ENCODE data around the gene ATP1A1.

ATP1A1 gene

GRCh38 chr1:116401646-116402176 is 28.7 kb downstream of the ATP1A1 start:
- Histone ChIP-seq H3K36me3 (ENCODE audit: control insufficient read depth in 2 of 2, insufficient read depth in 2 of 2, low read length in 2 of 2) (peaks cover 98 to 100% of the 10 kb centered on the region in 2 donors), H3K4me1 (ENCODE audit: control insufficient read depth in 2 of 2, insufficient read depth in 2 of 2, low read length in 2 of 2) (no peaks in the 10 kb centered on the region)

DNA sequence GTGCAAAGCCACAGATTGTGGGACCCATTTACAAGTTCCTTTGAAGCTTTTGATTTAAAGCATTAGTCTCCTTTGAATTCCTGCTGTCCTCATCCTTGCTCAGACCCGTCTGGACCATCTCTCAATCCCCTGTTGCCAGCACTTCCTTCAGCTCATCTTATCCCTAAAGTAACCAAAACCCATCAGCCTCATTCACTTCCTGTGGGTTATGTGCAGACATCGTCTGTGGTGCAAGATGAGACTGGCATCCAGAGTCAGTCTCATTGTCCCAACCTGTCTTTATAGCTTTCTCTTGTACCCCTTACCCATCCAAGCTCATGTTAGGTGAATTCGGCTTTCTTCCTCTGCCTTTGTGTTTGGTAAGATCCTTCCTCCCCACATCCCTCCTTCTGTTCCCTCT is 29.3 kb downstream of the ATP1A1 start:
- Histone ChIP-seq H3K4me1 (ENCODE audit: control insufficient read depth in 2 of 2, insufficient read depth in 2 of 2, low read length in 2 of 2) (no peaks in the 10 kb centered on the region), H3K27ac (ENCODE audit: low read depth in 2 of 2, low read length in 2 of 2) (no peak overlapping the region), H3K4me3 (ENCODE audit: low read length in 2 of 2) (no peak overlapping the region), H3K27me3 (ENCODE audit: control insufficient read depth in 2 of 2, insufficient read depth in 2 of 2, low read length in 2 of 2) (no peaks in the 10 kb centered on the region), H3K9me3 (ENCODE audit: control insufficient read depth in 2 of 2, low read length in 2 of 2) (no peaks in the 10 kb centered on the region), H3K36me3 (ENCODE audit: control insufficient read depth in 2 of 2, insufficient read depth in 2 of 2, low read length in 2 of 2) (peaks cover 96 to 100% of the 10 kb centered on the region in 2 donors), H3K9ac (ENCODE audit: low read depth in 1 of 2, low read length in 2 of 2) (no peak overlapping the region)

More at GRCh38 chr1:116401646-116402176, 28.7 kb downstream of the ATP1A1 start:
- Histone ChIP-seq H3K4me3 (ENCODE audit: low read length in 2 of 2) (no peak overlapping the region), H3K9ac (ENCODE audit: low read depth in 1 of 2, low read length in 2 of 2) (no peak overlapping the region), H3K27ac (ENCODE audit: low read depth in 2 of 2, low read length in 2 of 2) (no peak overlapping the region), H3K9me3 (ENCODE audit: control insufficient read depth in 2 of 2, low read length in 2 of 2) (no peaks in the 10 kb centered on the region), H3K27me3 (ENCODE audit: control insufficient read depth in 2 of 2, insufficient read depth in 2 of 2, low read length in 2 of 2) (no peaks in the 10 kb centered on the region)

- Histone ChIP-seq H3K27ac (ENCODE audit: low read depth in 2 of 2, low read length in 2 of 2) (no peak overlapping the region), H3K4me1 (ENCODE audit: control insufficient read depth in 2 of 2, insufficient read depth in 2 of 2, low read length in 2 of 2) (no peaks in the 10 kb centered on the region), H3K4me3 (ENCODE audit: low read length in 2 of 2) (no peak overlapping the region), H3K36me3 (ENCODE audit: control insufficient read depth in 2 of 2, insufficient read depth in 2 of 2, low read length in 2 of 2) (peaks cover 84 to 99% of the 10 kb centered on the region in 2 donors), H3K9me3 (ENCODE audit: control insufficient read depth in 2 of 2, low read length in 2 of 2) (no peaks in the 10 kb centered on the region), H3K27me3 (ENCODE audit: control insufficient read depth in 2 of 2, insufficient read depth in 2 of 2, low read length in 2 of 2) (no peaks in the 10 kb centered on the region), H3K9ac (ENCODE audit: low read depth in 1 of 2, low read length in 2 of 2) (no peak overlapping the region)
Measured at GRCh38 chr1:116403496-116404136, 30.6 kb downstream of the ATP1A1 start.

DNA sequence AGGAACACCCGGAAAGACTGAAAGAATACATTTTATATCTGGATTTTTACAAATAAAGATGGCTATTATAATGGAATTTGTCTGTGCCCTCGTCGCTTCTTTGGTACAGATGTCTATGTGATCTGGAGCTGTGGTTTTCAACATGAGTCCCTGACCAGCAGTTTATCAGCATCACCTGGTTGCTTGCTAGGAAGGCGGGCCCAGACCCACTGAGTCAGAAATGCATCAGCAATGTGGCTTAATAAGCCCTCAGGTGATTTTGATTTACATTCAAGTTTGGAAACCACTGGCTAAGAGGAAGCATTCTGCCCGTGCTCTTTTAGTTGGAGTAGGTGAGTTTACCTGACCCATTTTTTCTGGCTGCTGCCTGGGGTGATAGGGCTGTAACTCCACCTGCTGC is 31.7 kb downstream of the ATP1A1 start:
- H3K9ac ChIP-seq (ENCODE audit: low read depth in 1 of 2, low read length in 2 of 2) = no peak overlapping the region
- H3K4me3 ChIP-seq (ENCODE audit: low read length in 2 of 2) = no peak overlapping the region
- no peaks in the 10 kb centered on the region for H3K27me3 ChIP-seq (ENCODE audit: control insufficient read depth in 2 of 2, insufficient read depth in 2 of 2, low read length in 2 of 2)
- no peak overlapping the region for H3K27ac ChIP-seq (ENCODE audit: low read depth in 2 of 2, low read length in 2 of 2)
- H3K4me1 ChIP-seq (ENCODE audit: control insufficient read depth in 2 of 2, insufficient read depth in 2 of 2, low read length in 2 of 2) = no peaks in the 10 kb centered on the region
- H3K36me3 ChIP-seq (ENCODE audit: control insufficient read depth in 2 of 2, insufficient read depth in 2 of 2, low read length in 2 of 2) = peaks cover 73 to 99% of the 10 kb centered on the region in 2 donors
- no peaks in the 10 kb centered on the region for H3K9me3 ChIP-seq (ENCODE audit: control insufficient read depth in 2 of 2, low read length in 2 of 2)

DNA sequence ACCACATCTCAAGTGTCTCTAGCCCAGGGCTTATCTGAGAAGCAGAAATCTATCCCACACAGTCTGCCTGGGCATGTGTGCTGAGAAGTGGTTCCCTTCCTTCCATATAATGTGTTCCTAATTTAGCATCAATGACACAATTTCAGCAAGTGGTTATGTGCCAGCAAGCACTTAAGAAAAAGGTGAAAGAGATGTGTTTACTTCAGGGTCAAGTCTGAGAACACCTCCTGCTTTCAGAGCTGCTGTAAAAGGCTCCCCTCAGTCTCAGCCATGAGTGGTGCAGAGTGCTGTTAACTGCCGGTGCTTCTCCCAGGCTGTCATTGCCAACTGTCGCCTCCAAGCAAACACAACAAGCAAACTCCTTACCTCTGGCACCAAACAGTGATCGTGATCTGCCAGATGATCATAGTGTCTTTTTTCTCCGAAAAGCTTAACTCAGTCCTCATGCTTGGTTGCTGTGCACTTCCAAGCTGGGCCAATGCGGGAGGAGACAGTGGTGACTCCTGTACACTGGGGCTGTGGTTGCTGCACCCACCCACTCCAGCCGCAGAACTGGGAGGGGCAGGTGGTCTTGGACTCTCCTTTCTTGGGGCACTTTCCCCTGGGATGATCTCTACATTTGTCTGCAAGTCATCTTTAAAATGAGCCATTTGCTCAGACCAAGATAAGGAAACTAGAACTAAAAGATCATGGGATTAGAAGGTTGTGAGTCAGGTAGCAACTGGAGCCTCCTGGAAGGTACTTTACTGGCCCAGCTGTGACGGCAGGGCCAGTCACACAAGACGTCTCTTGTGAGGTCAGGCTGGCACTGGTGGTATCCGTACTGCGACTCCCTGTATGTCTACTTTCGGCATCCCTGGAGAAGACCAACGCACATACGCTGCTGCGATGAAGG is 32.4 kb downstream of the ATP1A1 start:
- H3K27me3 ChIP-seq (ENCODE audit: control insufficient read depth in 2 of 2, insufficient read depth in 2 of 2, low read length in 2 of 2) = no peaks in the 10 kb centered on the region
- H3K4me3 ChIP-seq (ENCODE audit: low read length in 2 of 2) = no peak overlapping the region
- H3K36me3 ChIP-seq (ENCODE audit: control insufficient read depth in 2 of 2, insufficient read depth in 2 of 2, low read length in 2 of 2) = peaks cover 65 to 93% of the 10 kb centered on the region in 2 donors
- H3K9me3 ChIP-seq (ENCODE audit: control insufficient read depth in 2 of 2, low read length in 2 of 2) = no peaks in the 10 kb centered on the region
- no peak overlapping the region for H3K9ac ChIP-seq (ENCODE audit: low read depth in 1 of 2, low read length in 2 of 2)
- no peak overlapping the region for H3K27ac ChIP-seq (ENCODE audit: low read depth in 2 of 2, low read length in 2 of 2)
- H3K4me1 ChIP-seq (ENCODE audit: control insufficient read depth in 2 of 2, insufficient read depth in 2 of 2, low read length in 2 of 2) = no peaks in the 10 kb centered on the region

DNA sequence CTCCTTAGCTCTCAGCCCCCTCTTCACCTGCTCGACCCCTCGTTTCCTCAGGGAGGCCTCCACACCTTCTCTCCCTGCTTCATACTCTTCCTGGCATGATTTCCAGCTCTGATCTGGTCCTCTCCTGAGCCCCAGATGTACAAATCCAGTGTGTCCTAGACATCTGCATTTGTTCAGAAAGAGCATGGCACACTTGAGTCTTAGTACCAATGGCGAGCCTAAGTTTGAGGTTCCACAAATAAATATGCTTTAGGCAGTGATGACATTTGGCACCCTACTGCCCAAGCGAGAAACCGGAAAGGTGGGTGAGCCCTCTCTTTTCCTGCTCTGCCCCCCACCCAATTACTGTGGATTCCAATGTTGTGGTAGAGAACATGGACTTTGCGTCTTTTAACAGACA is 34.0 kb downstream of the ATP1A1 start:
- no peak overlapping the region for H3K9ac ChIP-seq (ENCODE audit: low read depth in 1 of 2, low read length in 2 of 2)
- no peaks in the 10 kb centered on the region for H3K27me3 ChIP-seq (ENCODE audit: control insufficient read depth in 2 of 2, insufficient read depth in 2 of 2, low read length in 2 of 2)
- H3K36me3 ChIP-seq (ENCODE audit: control insufficient read depth in 2 of 2, insufficient read depth in 2 of 2, low read length in 2 of 2) = peaks cover 49 to 78% of the 10 kb centered on the region in 2 donors
- H3K4me3 ChIP-seq (ENCODE audit: low read length in 2 of 2) = no peak overlapping the region
- no peaks in the 10 kb centered on the region for H3K4me1 ChIP-seq (ENCODE audit: control insufficient read depth in 2 of 2, insufficient read depth in 2 of 2, low read length in 2 of 2)
- no peak overlapping the region for H3K27ac ChIP-seq (ENCODE audit: low read depth in 2 of 2, low read length in 2 of 2)
- no peaks in the 10 kb centered on the region for H3K9me3 ChIP-seq (ENCODE audit: control insufficient read depth in 2 of 2, low read length in 2 of 2)

DNA sequence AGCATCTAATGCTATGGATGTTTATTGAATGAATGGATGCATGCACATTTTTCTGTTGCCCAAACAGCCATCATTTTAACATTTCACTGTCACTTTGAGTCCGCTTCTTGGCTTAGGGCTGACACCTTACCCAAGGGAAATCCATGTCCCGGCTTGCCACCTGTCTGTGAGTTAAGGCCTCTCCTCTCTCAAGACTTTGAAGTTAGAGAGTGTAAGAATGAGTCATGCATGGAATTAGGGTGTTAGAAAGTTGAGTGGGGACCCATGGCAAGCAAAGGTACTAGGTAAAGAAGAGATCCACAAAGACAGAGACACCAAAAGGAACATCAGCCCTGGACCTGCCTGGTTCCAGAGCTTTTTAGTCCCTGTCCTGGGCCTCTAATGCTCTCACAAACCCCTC is 35.1 kb downstream of the ATP1A1 start:
- Histone ChIP-seq H3K4me1 (ENCODE audit: control insufficient read depth in 2 of 2, insufficient read depth in 2 of 2, low read length in 2 of 2) (no peaks in the 10 kb centered on the region), H3K9ac (ENCODE audit: low read depth in 1 of 2, low read length in 2 of 2) (no peak overlapping the region), H3K27me3 (ENCODE audit: control insufficient read depth in 2 of 2, insufficient read depth in 2 of 2, low read length in 2 of 2) (no peaks in the 10 kb centered on the region), H3K36me3 (ENCODE audit: control insufficient read depth in 2 of 2, insufficient read depth in 2 of 2, low read length in 2 of 2) (peaks cover 38 to 66% of the 10 kb centered on the region in 2 donors), H3K27ac (ENCODE audit: low read depth in 2 of 2, low read length in 2 of 2) (no peak overlapping the region), H3K4me3 (ENCODE audit: low read length in 2 of 2) (no peak overlapping the region), H3K9me3 (ENCODE audit: control insufficient read depth in 2 of 2, low read length in 2 of 2) (no peaks in the 10 kb centered on the region)

GRCh38 chr1:116408803-116409720 is 36.0 kb downstream of the ATP1A1 start:
- Histone ChIP-seq H3K27ac (ENCODE audit: low read depth in 2 of 2, low read length in 2 of 2) (no peak overlapping the region), H3K9ac (ENCODE audit: low read depth in 1 of 2, low read length in 2 of 2) (no peak overlapping the region), H3K4me1 (ENCODE audit: control insufficient read depth in 2 of 2, insufficient read depth in 2 of 2, low read length in 2 of 2) (no peaks in the 10 kb centered on the region), H3K27me3 (ENCODE audit: control insufficient read depth in 2 of 2, insufficient read depth in 2 of 2, low read length in 2 of 2) (no peaks in the 10 kb centered on the region), H3K9me3 (ENCODE audit: control insufficient read depth in 2 of 2, low read length in 2 of 2) (no peaks in the 10 kb centered on the region), H3K4me3 (ENCODE audit: low read length in 2 of 2) (no peak overlapping the region), H3K36me3 (ENCODE audit: control insufficient read depth in 2 of 2, insufficient read depth in 2 of 2, low read length in 2 of 2) (peaks cover 30 to 57% of the 10 kb centered on the region in 2 donors)

GRCh38 chr1:116409751-116410191 is 36.7 kb downstream of the ATP1A1 start:
- Histone ChIP-seq H3K4me3 (ENCODE audit: low read length in 2 of 2) (no peak overlapping the region), H3K9me3 (ENCODE audit: control insufficient read depth in 2 of 2, low read length in 2 of 2) (no peaks in the 10 kb centered on the region), H3K4me1 (ENCODE audit: control insufficient read depth in 2 of 2, insufficient read depth in 2 of 2, low read length in 2 of 2) (no peaks in the 10 kb centered on the region), H3K9ac (ENCODE audit: low read depth in 1 of 2, low read length in 2 of 2) (no peak overlapping the region), H3K27ac (ENCODE audit: low read depth in 2 of 2, low read length in 2 of 2) (no peak overlapping the region), H3K27me3 (ENCODE audit: control insufficient read depth in 2 of 2, insufficient read depth in 2 of 2, low read length in 2 of 2) (no peaks in the 10 kb centered on the region), H3K36me3 (ENCODE audit: control insufficient read depth in 2 of 2, insufficient read depth in 2 of 2, low read length in 2 of 2) (peaks cover 23 to 50% of the 10 kb centered on the region in 2 donors)

All from mucosa of rectum (tissue), 2 donors.